ENCODE results near the gene CHST6. TPM values are rescaled to one million over a fixed set of nuclear protein-coding genes. Genes with fewer than 3 reads are reported as not detected.
A peak's percentile ranks its signal among the peaks of the same experiment; 100 is the strongest.
"Not testable (repeated sequence)": the region's sequence is repeated elsewhere in the genome, so short reads cannot be mapped to it uniquely, and the experiment has no call there.

CHST6 gene
- total RNA-seq, 2 donors from 2014 or later, result 0.08 TPM; not detected in 1

DNA sequence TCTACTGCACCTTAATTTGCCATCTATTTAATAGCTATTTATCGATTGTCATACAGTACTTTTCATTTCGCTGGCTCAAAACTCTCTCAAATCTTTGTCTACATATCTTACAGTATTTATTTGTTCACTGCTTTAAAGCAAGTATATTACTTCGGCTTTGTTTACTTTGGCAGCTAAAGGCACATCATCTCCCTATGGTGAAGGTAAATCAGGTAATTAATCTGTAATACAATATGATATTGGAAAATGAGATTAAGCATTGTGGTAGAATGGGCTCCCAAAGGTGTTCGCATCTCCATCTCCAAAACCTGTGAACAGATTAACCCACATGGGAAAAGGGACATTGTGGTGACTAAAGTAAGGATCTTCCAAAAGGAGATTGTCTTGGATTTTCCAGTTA lies 37.2 kb downstream of the CHST6 start:
- no peak overlapping the region for H3K27ac Mint-ChIP-seq
- DNase-seq (ENCODE audit: low spot score) (no peak), ATAC-seq (no peak)
- H3K27me3 Mint-ChIP-seq, result no peaks in the 10 kb centered on the region
- peaks cover 41 to 45% of the 10 kb centered on the region in 2 donors for H3K4me1 Mint-ChIP-seq (ENCODE audit: low read depth in 2 of 2)
- no peak overlapping the region for H3K4me3 Mint-ChIP-seq
- no peaks in the 10 kb centered on the region for H3K9me3 Mint-ChIP-seq
- H3K36me3 Mint-ChIP-seq, result no peaks in the 10 kb centered on the region

GRCh38 chr16:75457485-75458021 lies 37.7 kb downstream of the CHST6 start:
- ATAC-seq (no peak), DNase-seq (ENCODE audit: low spot score) (no peak)
- Mint-ChIP-seq H3K27me3 (no peaks in the 10 kb centered on the region), H3K9me3 (no peaks in the 10 kb centered on the region), H3K4me1 (ENCODE audit: low read depth in 2 of 2) (peaks cover 41 to 45% of the 10 kb centered on the region in 2 donors), H3K36me3 (no peaks in the 10 kb centered on the region), H3K4me3 (no peak overlapping the region), H3K27ac (no peak overlapping the region)

GRCh38 chr16:75456971-75457370 lies 38.3 kb downstream of the CHST6 start:
- H3K4me1 Mint-ChIP-seq (ENCODE audit: low read depth in 2 of 2), result peaks cover 36 to 43% of the 10 kb centered on the region in 2 donors

GRCh38 chr16:75456486-75456885 lies 38.8 kb downstream of the CHST6 start:
- not testable (repeated sequence) for H3K27ac Mint-ChIP-seq; ATAC-seq; H3K36me3 Mint-ChIP-seq; H3K4me3 Mint-ChIP-seq; DNase-seq (ENCODE audit: low spot score); H3K27me3 Mint-ChIP-seq; H3K9me3 Mint-ChIP-seq
- peaks cover 31 to 42% of the 10 kb centered on the region in 2 donors for H3K4me1 Mint-ChIP-seq (ENCODE audit: low read depth in 2 of 2)

More at GRCh38 chr16:75456971-75457370, 38.3 kb downstream of the CHST6 start:
- H3K36me3 Mint-ChIP-seq, result no peaks in the 10 kb centered on the region
- DNase-seq (ENCODE audit: low spot score), result no peak
- no peak overlapping the region for H3K4me3 Mint-ChIP-seq
- no peak for ATAC-seq
- H3K27me3 Mint-ChIP-seq, result no peaks in the 10 kb centered on the region
- no peaks in the 10 kb centered on the region for H3K9me3 Mint-ChIP-seq
- no peak overlapping the region for H3K27ac Mint-ChIP-seq

GRCh38 chr16:75455677-75456076 lies 39.6 kb downstream of the CHST6 start:
- no peak overlapping the region for H3K27ac Mint-ChIP-seq
- no peaks in the 10 kb centered on the region for H3K9me3 Mint-ChIP-seq
- ATAC-seq, result no peak
- no peaks in the 10 kb centered on the region for H3K36me3 Mint-ChIP-seq
- no peak for DNase-seq (ENCODE audit: low spot score)
- no peaks in the 10 kb centered on the region for H3K27me3 Mint-ChIP-seq
- H3K4me1 Mint-ChIP-seq (ENCODE audit: low read depth in 2 of 2), result peaks cover 26 to 43% of the 10 kb centered on the region in 2 donors
- no peak overlapping the region for H3K4me3 Mint-ChIP-seq

DNA sequence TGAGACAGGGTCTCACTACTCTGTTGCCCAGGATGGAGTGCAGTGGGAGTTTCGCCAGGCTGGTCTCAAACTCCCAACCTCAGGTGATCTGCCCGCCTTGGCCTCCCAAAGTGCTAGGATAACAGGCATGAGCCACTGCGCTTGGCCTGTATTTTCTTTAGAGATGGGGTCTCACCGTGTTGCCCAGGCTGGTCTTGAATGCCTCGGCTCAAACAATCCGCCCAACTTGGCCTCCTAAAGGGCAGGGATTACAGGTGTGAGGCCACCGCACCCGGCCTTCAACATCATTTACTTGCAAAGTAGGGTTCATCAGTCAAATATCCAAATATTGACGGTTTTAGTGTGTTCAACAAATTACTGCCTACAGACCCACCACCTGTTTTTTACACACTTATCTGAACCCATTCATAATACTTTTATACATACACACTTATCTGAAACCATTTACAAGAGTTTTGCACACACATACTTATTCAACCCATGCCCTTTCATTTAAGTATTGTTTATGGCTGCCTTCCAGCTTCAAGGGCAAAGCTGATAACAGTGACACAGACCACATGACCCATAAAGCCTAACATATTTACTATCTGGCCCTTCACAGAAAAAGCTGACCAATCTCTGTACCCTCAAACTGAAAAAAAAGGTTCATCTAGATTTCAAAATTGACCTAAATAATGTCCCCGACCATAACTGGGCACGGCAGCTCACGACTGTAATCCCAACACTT lies 42.6 kb downstream of the CHST6 start:
- Mint-ChIP-seq H3K4me1 (ENCODE audit: low read depth in 2 of 2) (peaks cover 15 to 24% of the 10 kb centered on the region in 2 donors), H3K9me3 (no peaks in the 10 kb centered on the region), H3K36me3 (no peaks in the 10 kb centered on the region), H3K27ac (no peak overlapping the region), H3K27me3 (no peaks in the 10 kb centered on the region), H3K4me3 (no peak overlapping the region)
- ATAC-seq (no peak), DNase-seq (ENCODE audit: low spot score) (no peak)

DNA sequence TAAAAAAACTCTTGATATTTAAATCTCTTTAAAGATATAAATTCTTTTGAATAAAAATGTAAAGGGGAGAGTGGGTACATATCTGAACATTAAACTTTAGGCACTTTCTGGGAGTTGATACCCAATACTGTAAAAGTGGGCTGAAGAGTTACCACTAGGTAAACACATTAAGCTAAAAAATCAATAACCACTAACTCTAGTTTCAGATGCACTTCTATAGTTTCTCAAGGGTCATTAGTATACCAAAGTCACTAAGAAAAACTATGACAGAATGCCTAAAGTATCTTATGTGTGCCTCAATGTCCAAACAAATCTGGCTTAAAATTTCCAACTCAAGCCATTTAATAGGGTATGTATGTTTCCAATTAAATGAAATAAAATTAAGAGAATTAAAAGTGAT lies 48.8 kb downstream of the CHST6 start:
- Mint-ChIP-seq H3K27ac (no peak overlapping the region), H3K4me3 (no peak overlapping the region), H3K36me3 (no peaks in the 10 kb centered on the region), H3K27me3 (no peaks in the 10 kb centered on the region), H3K4me1 (ENCODE audit: low read depth in 2 of 2) (peaks cover 0 to under 1% of the 10 kb centered on the region in 2 donors), H3K9me3 (no peaks in the 10 kb centered on the region)
- ATAC-seq, result no peak
- no peak for DNase-seq (ENCODE audit: low spot score)

DNA sequence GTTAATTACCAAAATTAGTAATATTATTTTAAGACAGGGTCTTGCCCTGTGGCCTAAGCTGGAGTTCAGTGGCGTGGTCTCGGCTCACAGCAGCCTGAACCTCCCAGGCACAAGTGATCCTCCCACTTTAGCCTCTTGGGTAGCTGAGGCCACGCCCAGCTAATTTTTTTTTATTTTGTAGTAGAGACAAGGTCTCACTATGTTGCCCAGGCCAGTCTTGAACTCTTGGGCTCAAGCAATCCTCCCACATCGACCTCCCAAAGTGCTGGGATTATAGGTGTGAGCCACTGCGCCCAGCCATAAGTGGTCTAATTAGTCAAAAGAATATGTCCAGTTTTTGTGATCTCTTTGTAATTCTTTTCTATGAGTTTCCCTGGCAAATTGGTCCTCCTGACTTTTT lies 49.9 kb downstream of the CHST6 start:
- Mint-ChIP-seq H3K27ac (no peak overlapping the region), H3K9me3 (no peaks in the 10 kb centered on the region), H3K36me3 (no peaks in the 10 kb centered on the region), H3K4me1 (ENCODE audit: low read depth in 2 of 2) (no peaks in the 10 kb centered on the region), H3K4me3 (no peak overlapping the region), H3K27me3 (no peaks in the 10 kb centered on the region)
- ATAC-seq, result no peak
- no peak for DNase-seq (ENCODE audit: low spot score)

GRCh38 chr16:75443298-75443697 lies 51.9 kb downstream of the CHST6 start:
- Mint-ChIP-seq H3K4me3 (no peak overlapping the region), H3K9me3 (no peaks in the 10 kb centered on the region), H3K36me3 (no peaks in the 10 kb centered on the region), H3K27me3 (no peaks in the 10 kb centered on the region), H3K27ac (no peak overlapping the region), H3K4me1 (ENCODE audit: low read depth in 2 of 2) (peaks cover 0 to 3% of the 10 kb centered on the region in 2 donors)
- no peak for ATAC-seq
- DNase-seq (ENCODE audit: low spot score), result no peak

- DNase-seq (ENCODE audit: low spot score) (peak; percentile 74), ATAC-seq (peak; percentile 76 to 81)
- H3K4me1 Mint-ChIP-seq (ENCODE audit: low read depth in 2 of 2), result peaks cover 18 to 23% of the 10 kb centered on the region in 2 donors
- H3K36me3 Mint-ChIP-seq, result peaks cover 5% of the 10 kb centered on the region
- H3K9me3 Mint-ChIP-seq, result no peaks in the 10 kb centered on the region
- no peaks in the 10 kb centered on the region for H3K27me3 Mint-ChIP-seq
- H3K4me3 Mint-ChIP-seq, result peak overlapping the region; percentile 95
- H3K27ac Mint-ChIP-seq, result peak overlapping the region; percentile 88 to 94
These were observed 61.4 kb downstream of the CHST6 start for GRCh38 chr16:75433732-75434413.

DNA sequence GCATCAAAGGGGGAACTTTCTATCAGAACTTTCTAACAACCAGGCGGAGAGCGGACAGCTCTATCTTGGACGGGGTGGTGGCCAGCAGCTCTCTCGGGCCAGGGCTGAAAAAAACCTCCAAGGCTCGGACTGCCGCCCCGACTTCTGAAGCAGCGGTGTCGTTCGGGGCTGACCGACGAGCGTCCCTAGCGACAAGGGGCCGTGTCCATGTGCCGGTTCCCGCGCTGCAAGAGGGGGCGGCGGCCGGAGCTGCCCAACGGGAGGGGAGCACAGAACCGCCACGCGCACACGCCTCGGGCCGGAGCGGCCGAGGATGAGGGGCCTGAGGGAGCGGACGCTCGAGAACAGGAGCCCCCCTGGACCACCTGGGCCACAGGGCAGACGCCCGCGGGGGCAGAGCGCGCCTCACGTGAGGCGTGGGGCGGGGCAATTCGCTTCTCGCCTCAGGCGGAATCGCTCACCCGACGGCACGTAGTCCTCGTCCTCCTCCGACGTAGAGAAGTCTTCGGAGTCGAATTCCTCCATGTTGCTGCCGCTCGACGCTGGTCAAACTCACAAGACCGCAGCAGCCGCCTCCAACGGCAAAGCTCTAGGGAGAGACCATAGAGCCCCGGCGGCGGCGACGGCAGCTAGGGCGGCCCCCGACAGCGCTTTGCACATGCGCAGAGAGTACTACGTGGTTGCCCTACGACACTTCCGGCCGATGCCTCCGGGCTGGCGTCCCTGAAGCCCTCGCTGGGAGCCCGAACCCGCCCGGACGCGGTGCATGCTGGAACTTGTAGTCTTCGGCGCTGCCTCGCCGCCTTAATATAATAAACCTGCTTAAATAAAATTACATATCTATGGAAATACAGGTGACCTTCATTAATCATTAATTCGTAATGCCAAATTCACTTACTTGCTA lies 62.2 kb downstream of the CHST6 start, which contains the start of gene CFDP1:
Gene CFDP1, minus strand, starts transcription at position 676 of the 904 bp plus-strand sequence. Its CDS starts 151 bp downstream, at position 525.
- Mint-ChIP-seq H3K27ac (peak within 1 kb of the TSS; percentile 88 to 94), H3K4me3 (peak within 1 kb of the TSS; percentile 95), H3K4me1 (ENCODE audit: low read depth in 2 of 2) (peaks cover 18 to 23% of the 10 kb centered on the region in 2 donors), H3K36me3 (peaks cover 5% of the 10 kb centered on the region), H3K27me3 (no peaks in the 10 kb centered on the region), H3K9me3 (no peaks in the 10 kb centered on the region)
- DNase-seq (ENCODE audit: low spot score) (peak; percentile 95), ATAC-seq (peak; percentile 98)

- H3K4me3 Mint-ChIP-seq, result no peak overlapping the region
- peaks cover 5% of the 10 kb centered on the region for H3K36me3 Mint-ChIP-seq
- H3K9me3 Mint-ChIP-seq, result no peaks in the 10 kb centered on the region
- ATAC-seq (no peak), DNase-seq (ENCODE audit: low spot score) (no peak)
- H3K27me3 Mint-ChIP-seq, result no peaks in the 10 kb centered on the region
- no peak overlapping the region for H3K27ac Mint-ChIP-seq
- peaks cover 22 to 28% of the 10 kb centered on the region in 2 donors for H3K4me1 Mint-ChIP-seq (ENCODE audit: low read depth in 2 of 2)
These were observed 65.4 kb downstream of the CHST6 start for GRCh38 chr16:75429621-75430403.

DNA sequence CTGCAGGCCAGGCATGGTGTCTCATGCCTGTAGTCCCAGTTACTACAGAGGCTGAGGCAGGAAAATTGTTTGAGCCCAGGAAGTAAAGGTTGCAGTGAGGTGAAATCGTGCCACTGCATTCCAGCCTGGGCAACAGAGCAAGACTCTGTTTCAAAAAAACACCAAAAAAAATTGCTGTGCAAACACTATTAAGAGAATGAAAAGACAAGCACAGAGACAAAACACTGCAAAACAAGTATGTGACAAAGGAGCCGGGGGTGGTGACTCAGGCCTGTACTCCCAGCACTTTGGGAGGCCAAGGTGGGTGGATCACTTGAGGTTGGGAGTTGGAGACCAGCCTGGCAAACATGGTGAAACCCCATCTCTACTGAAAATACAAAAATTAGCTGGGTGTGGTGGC lies 68.7 kb downstream of the CHST6 start:
- H3K4me1 Mint-ChIP-seq (ENCODE audit: low read depth in 2 of 2), result peaks cover 12 to 13% of the 10 kb centered on the region in 2 donors
- not testable (repeated sequence) for H3K4me3 Mint-ChIP-seq; H3K36me3 Mint-ChIP-seq; H3K27me3 Mint-ChIP-seq; H3K27ac Mint-ChIP-seq; H3K9me3 Mint-ChIP-seq; ATAC-seq; DNase-seq (ENCODE audit: low spot score)
